ENCODE results near the gene C11orf97. TPM values are rescaled to one million over a fixed set of nuclear protein-coding genes. Genes with fewer than 3 reads are reported as not detected.

The C11orf97 gene
- total RNA-seq, 1 donor from 2014 or later, result not detected

DNA sequence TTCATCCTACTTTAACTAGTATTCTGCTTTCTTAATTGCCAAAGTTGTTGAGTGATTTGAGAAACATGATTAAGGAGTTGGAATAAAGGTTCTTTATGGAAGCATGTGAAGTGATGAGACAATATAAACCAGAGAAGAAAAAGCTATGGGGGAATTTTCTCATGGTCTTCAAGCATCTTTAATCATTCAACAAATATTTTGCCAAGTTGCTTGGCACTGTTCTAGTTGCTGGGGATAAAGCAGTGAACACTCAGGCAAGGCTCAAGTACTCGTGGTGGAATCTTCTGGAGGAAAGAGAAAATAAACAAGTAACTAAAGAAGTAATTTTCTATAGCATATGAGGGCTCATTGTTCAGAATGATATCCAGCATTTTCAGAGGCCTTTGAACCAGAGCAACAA, 45.7 kb downstream of the C11orf97 start:
- POLR2A ChIA-PET, result no interaction called here
- Mint-ChIP-seq H3K4me3 (no peak overlapping the region), H3K27ac (no peak overlapping the region), H3K4me1 (no peaks in the 10 kb centered on the region), H3K27me3 (no peaks in the 10 kb centered on the region), H3K36me3 (ENCODE audit: low read depth) (no peaks in the 10 kb centered on the region), H3K9me3 (no peaks in the 10 kb centered on the region)
- CTCF ChIA-PET, result no interaction called here
- DNase-seq (no peak), ATAC-seq (ENCODE audit: low read depth) (no peak)
- no peak for TF ChIP-seq CTCF (IDR thresholded peaks at IDR 0.05)
- intact Hi-C loops (cut with micrococcal nuclease), result no loop called here

DNA sequence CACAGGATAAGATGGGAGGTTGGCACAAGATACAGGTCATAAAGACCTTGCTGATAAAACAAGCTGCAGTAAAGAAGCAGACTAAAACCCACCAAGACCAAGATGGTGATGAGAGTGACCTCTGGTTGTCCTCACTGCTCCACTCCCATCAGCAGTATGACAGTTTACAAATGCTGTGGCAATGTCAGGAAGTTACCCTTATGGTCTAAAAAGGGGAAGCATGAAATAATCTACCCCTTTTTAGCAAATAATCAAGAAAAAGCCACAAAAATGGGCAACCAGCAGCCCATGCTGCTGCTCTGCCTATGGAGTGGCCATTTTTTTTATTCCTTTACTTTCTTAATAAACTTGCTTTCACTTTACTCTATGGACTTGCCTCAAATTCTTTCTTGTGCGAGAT, 46.2 kb downstream of the C11orf97 start:
- no peaks in the 10 kb centered on the region for H3K27me3 Mint-ChIP-seq
- ChIA-PET POLR2A (no interaction called here), CTCF (interaction anchor here (1.1 kb wide), 1 partner anchor 39 kb away, joined by 3 read pairs; no protein-coding TSS in a partner anchor)
- no peak for ATAC-seq (ENCODE audit: low read depth)
- H3K36me3 Mint-ChIP-seq (ENCODE audit: low read depth), result no peaks in the 10 kb centered on the region
- intact Hi-C loops (cut with micrococcal nuclease), result no loop called here
- no peak overlapping the region for H3K27ac Mint-ChIP-seq
- H3K4me1 Mint-ChIP-seq, result no peaks in the 10 kb centered on the region
- no peak for TF ChIP-seq CTCF (IDR thresholded peaks at IDR 0.05)
- H3K9me3 Mint-ChIP-seq, result no peaks in the 10 kb centered on the region
- no peak overlapping the region for H3K4me3 Mint-ChIP-seq
- DNase-seq, result no peak

- no peaks in the 10 kb centered on the region for H3K36me3 Mint-ChIP-seq (ENCODE audit: low read depth)
- H3K9me3 Mint-ChIP-seq, result no peaks in the 10 kb centered on the region
- H3K27me3 Mint-ChIP-seq, result no peaks in the 10 kb centered on the region
- no peak for DNase-seq
- no peak overlapping the region for H3K27ac Mint-ChIP-seq
- ChIA-PET POLR2A (no interaction called here), CTCF (interaction anchor here (1.1 kb wide), 1 partner anchor 40 kb away, joined by 3 read pairs; no protein-coding TSS in a partner anchor)
- intact Hi-C loops (cut with micrococcal nuclease), result no loop called here
- no peak for ATAC-seq (ENCODE audit: low read depth)
- no peaks in the 10 kb centered on the region for H3K4me1 Mint-ChIP-seq
- H3K4me3 Mint-ChIP-seq, result no peak overlapping the region
- TF ChIP-seq CTCF (IDR thresholded peaks at IDR 0.05), result no peak
These were observed 46.7 kb downstream of the C11orf97 start for GRCh38 chr11:94558932-94559331.

DNA sequence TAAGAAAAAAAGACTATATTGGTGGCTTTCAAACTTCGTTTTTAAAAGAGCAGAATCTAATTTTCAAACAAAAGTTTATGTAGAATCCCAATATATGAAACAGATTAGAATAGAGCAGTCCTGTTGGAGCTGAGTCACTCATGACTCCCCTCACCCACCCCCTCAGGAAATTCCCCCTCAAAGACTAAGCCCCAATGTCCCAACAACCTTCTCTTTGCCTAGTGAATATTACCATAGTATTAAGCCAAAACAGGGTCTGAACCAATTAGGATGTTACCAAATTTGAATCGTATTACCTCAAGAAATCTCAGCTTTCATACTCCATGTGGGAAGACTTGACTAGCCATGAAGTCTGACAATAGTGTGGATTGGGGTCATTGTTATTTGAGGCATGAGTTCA, 47.1 kb downstream of the C11orf97 start:
- ATAC-seq (ENCODE audit: low read depth) (no peak), DNase-seq (no peak)
- Mint-ChIP-seq H3K4me3 (no peak overlapping the region), H3K9me3 (no peaks in the 10 kb centered on the region), H3K36me3 (ENCODE audit: low read depth) (no peaks in the 10 kb centered on the region), H3K4me1 (no peaks in the 10 kb centered on the region), H3K27ac (no peak overlapping the region), H3K27me3 (no peaks in the 10 kb centered on the region)
- TF ChIP-seq CTCF (IDR thresholded peaks at IDR 0.05), result no peak
- intact Hi-C loops (cut with micrococcal nuclease), result no loop called here
- CTCF ChIA-PET, result interaction anchor here (1.1 kb wide), 1 partner anchor 40 kb away, joined by 3 read pairs; no protein-coding TSS in a partner anchor
- POLR2A ChIA-PET, result no interaction called here

- intact Hi-C loops (cut with micrococcal nuclease), result no loop called here
- H3K27ac Mint-ChIP-seq, result no peak overlapping the region
- no peaks in the 10 kb centered on the region for H3K4me1 Mint-ChIP-seq
- ChIA-PET CTCF (no interaction called here), POLR2A (no interaction called here)
- H3K4me3 Mint-ChIP-seq, result no peak overlapping the region
- no peaks in the 10 kb centered on the region for H3K36me3 Mint-ChIP-seq (ENCODE audit: low read depth)
- H3K9me3 Mint-ChIP-seq, result no peaks in the 10 kb centered on the region
- DNase-seq, result no peak
- no peak for TF ChIP-seq CTCF (IDR thresholded peaks at IDR 0.05)
- no peak for ATAC-seq (ENCODE audit: low read depth)
- H3K27me3 Mint-ChIP-seq, result no peaks in the 10 kb centered on the region
These were observed 48.6 kb downstream of the C11orf97 start for GRCh38 chr11:94560834-94561233.
